Common myeloid progenitor, CD34-positive (primary cell): ENCODE data around the gene DRP2.

Experiments used
- CTCF ChIA-PET: fragments of 350-600 bp; sonication (Branson Sonifier 250); formaldehyde crosslinking; loops from one replicate; lab custom pipeline; 2021; ENCODE audit warnings: antibody characterized with exemption; lab: Charles Lee
- POLR2A ChIA-PET: fragments of 350-600 bp; sonication (Branson Sonifier 250); formaldehyde crosslinking; loops from one replicate; lab custom pipeline; 2021; ENCODE audit warnings: antibody characterized with exemption; lab: Charles Lee
- DNase-seq, 3 donors: peaks; one replicate each; pipeline versions ENCODE4 v3.0.0 to v3.0.0-alpha.2; 2013
- H3K27ac ChIP-seq, 2 experiments: 1 replicate in 1 of 2; 2 replicates in 1 of 2; pipeline ENCODE4 v1.7.0; 2013; ENCODE audit warnings: inconsistent platforms in 2 of 2, low read length in 2 of 2, mild to moderate bottlenecking in 2 of 2, low read depth in 1 of 2, moderate library complexity in 1 of 2; ENCODE audit not compliant: severe bottlenecking in 2 of 2, insufficient read depth in 1 of 2, poor library complexity in 1 of 2
- H3K27me3 ChIP-seq, 5 experiments: replicated peaks in 2 of 5; 1 replicate in 3 of 5; 2 replicates in 2 of 5; pipeline versions ENCODE4 v1.6.1 to v1.7.0; 2013; ENCODE audit warnings: low read length in 4 of 5, mild to moderate bottlenecking in 2 of 5, moderate library complexity in 2 of 5, inconsistent platforms in 1 of 5; ENCODE audit not compliant: insufficient read depth in 5 of 5, control insufficient read depth in 4 of 5
- H3K36me3 ChIP-seq, 4 experiments: 1 replicate in 2 of 4; 2 replicates in 2 of 4; pipeline versions ENCODE4 v1.6.1 to v1.7.0; 2013; ENCODE audit warnings: low read length in 3 of 4, control low read depth in 1 of 4, mild to moderate bottlenecking in 1 of 4; ENCODE audit not compliant: control insufficient read depth in 4 of 4, insufficient read depth in 4 of 4
- H3K4me1 ChIP-seq, 4 experiments: 1 replicate in 3 of 4; 2 replicates in 1 of 4; pipeline versions ENCODE4 v1.6.1 to v1.7.1; 2013; ENCODE audit warnings: low read length in 3 of 4, mild to moderate bottlenecking in 3 of 4, control low read depth in 1 of 4, inconsistent platforms in 1 of 4, moderate library complexity in 1 of 4; ENCODE audit not compliant: control insufficient read depth in 4 of 4, insufficient read depth in 4 of 4; ENCODE audit errors: control extremely low read depth in 1 of 4
- H3K4me3 ChIP-seq, 7 experiments: 1 replicate in 4 of 7; 2 replicates in 3 of 7; pipeline versions ENCODE4 v1.5.1 to v1.7.0; 2013; ENCODE audit warnings: mild to moderate bottlenecking in 7 of 7, low read length in 6 of 7, moderate library complexity in 6 of 7, inconsistent platforms in 2 of 7, low read depth in 2 of 7, control low read depth in 1 of 7; ENCODE audit not compliant: insufficient read depth in 4 of 7, control insufficient read depth in 1 of 7; ENCODE audit errors: extremely low read depth in 1 of 7
- H3K9me3 ChIP-seq, 5 experiments: 1 replicate in 4 of 5; 2 replicates in 1 of 5; pipeline versions ENCODE4 v1.6.1 to v1.7.1; 2013; ENCODE audit warnings: low read length in 4 of 5, mild to moderate bottlenecking in 2 of 5, inconsistent platforms in 1 of 5, low read depth in 1 of 5, moderate library complexity in 1 of 5; ENCODE audit not compliant: control insufficient read depth in 4 of 5, insufficient read depth in 2 of 5; ENCODE audit errors: control extremely low read depth in 1 of 5
- WGBS: methylation state at CpG from one replicate; pipeline ENCODE4 v1.1.5; 2013; ENCODE audit not compliant: insufficient coverage; 5-methylcytosine and 5-hydroxymethylcytosine counted together

DRP2 gene

DNA sequence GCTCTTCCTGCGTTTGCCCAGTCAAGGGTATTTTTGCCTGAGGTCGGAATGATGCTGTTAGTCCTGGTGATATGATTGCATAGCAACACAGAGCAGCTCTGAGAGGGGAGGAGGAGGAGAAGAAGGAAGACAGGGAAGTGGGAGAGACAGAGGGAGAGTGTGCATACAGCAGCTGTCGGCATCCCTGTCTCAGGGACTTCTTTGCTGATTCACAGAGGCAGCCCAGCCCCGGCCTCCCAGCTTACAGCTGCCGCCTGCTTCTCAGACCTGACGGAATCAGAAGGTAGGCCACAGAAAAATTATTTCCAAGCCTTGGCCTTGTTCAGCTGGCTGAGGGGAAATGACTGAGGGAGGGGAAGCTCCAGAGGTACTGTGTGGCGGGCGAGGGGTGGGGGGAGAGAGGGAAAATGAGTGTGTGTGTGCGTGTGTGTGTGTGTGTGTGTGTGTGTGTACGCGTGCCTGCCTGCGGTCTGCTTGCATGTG lies 319 bp downstream of the DRP2 start:
- no peak overlapping the region for H3K4me3 ChIP-seq
- peak; percentile 51 to 87 (median 79) for DNase-seq
- no peaks in the 10 kb centered on the region for H3K9me3 ChIP-seq
- CTCF ChIA-PET: interaction anchor here (1.3 kb wide), 1 partner anchor 9 kb away, joined by 4 read pairs; no protein-coding TSS in a partner anchor
- H3K27me3 ChIP-seq: peaks cover 0 to 3% (median 0%) of the 10 kb centered on the region in 5 experiments
- H3K4me1 ChIP-seq: peaks cover 0 to 9% (median 0%) of the 10 kb centered on the region in 4 experiments
- no peak overlapping the region for H3K27ac ChIP-seq
- H3K36me3 ChIP-seq: no peaks in the 10 kb centered on the region
- POLR2A ChIA-PET: no interaction called here
- 36% methylated on average over 6 of the region's 12 CpGs for WGBS

- Histone ChIP-seq H3K9me3 (no peaks in the 10 kb centered on the region), H3K4me3 (no peak overlapping the region), H3K27me3 (peaks cover 0 to 3% (median 0%) of the 10 kb centered on the region in 5 experiments), H3K4me1 (peaks cover 0 to 9% (median 0%) of the 10 kb centered on the region in 4 experiments), H3K36me3 (no peaks in the 10 kb centered on the region), H3K27ac (no peak overlapping the region)
- WGBS: 67% methylated on average over 1 of the region's 4 CpGs
- ChIA-PET CTCF (no interaction called here), POLR2A (no interaction called here)
- no peak for DNase-seq
These were observed 1.2 kb downstream of the DRP2 start for GRCh38 chrX:101220662-101221260.

GRCh38 chrX:101223226-101223625 lies 3.6 kb downstream of the DRP2 start:
- POLR2A ChIA-PET: no interaction called here
- no CpG with 5 or more reads among the region's 1 CpG for WGBS
- DNase-seq: no peak
- Histone ChIP-seq H3K9me3 (no peaks in the 10 kb centered on the region), H3K4me1 (peaks cover 0 to 9% (median 0%) of the 10 kb centered on the region in 4 experiments), H3K36me3 (no peaks in the 10 kb centered on the region), H3K27me3 (no peaks in the 10 kb centered on the region), H3K27ac (no peak overlapping the region), H3K4me3 (no peak overlapping the region)
- CTCF ChIA-PET: interaction anchor here (0.6 kb wide), 1 partner anchor 16 kb away, joined by 3 read pairs; no protein-coding TSS in a partner anchor

DNA sequence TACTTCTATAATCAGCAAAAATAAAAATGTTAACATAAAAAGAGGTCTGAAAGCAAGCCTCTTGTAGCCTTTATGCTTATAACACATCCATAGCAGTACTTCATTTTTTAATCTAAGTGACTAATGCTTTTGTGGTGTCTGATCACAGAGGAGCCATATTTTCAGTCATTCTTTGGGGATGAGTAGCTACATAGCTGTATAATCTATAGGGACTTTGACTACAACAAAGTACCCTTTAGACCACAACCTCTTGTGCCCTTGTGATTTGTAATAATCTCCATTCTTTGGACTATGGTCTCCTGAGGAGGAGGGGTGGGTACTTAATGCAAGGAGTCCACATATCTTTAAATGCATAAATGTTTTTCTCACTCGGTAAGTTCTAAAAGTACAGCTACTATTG lies 9.6 kb downstream of the DRP2 start:
- no peaks in the 10 kb centered on the region for H3K4me1 ChIP-seq
- H3K4me3 ChIP-seq: no peak overlapping the region
- no peak overlapping the region for H3K27ac ChIP-seq
- H3K9me3 ChIP-seq: no peaks in the 10 kb centered on the region
- ChIA-PET POLR2A (no interaction called here), CTCF (interaction anchor here (1.0 kb wide), 1 partner anchor 10 kb away, joined by 4 read pairs; the partner anchor contains the start of gene DRP2)
- H3K36me3 ChIP-seq: no peaks in the 10 kb centered on the region
- H3K27me3 ChIP-seq: peaks cover 0 to 3% (median 0%) of the 10 kb centered on the region in 5 experiments
- DNase-seq: no peak
- no CpG with 5 or more reads among the region's 1 CpG for WGBS

DNA sequence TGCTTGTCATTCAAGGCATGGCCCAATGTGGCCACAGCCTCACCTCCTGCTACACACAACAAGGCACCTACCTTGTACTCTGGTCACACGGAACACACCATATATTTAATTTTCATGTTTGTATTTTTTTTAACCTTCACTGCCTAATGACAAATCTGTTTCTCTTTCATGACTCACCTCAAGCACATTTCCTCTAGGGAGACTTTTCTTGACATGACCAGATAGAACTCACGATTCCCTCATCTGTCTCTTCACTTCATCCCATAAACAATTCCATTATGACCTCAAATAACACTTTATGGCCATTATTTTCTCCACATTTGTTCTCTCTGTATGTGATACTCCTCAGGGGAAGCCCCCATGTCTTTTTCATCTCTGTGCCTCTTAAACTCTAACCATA lies 11.1 kb downstream of the DRP2 start:
- no peaks in the 10 kb centered on the region for H3K9me3 ChIP-seq
- ChIA-PET POLR2A (no interaction called here), CTCF (no interaction called here)
- no peak for DNase-seq
- 100% methylated on average over 1 of the region's 2 CpGs for WGBS
- H3K4me1 ChIP-seq: no peaks in the 10 kb centered on the region
- H3K36me3 ChIP-seq: no peaks in the 10 kb centered on the region
- peaks cover 0 to 3% (median 0%) of the 10 kb centered on the region in 5 experiments for H3K27me3 ChIP-seq
- no peak overlapping the region for H3K27ac ChIP-seq
- no peak overlapping the region for H3K4me3 ChIP-seq

DNA sequence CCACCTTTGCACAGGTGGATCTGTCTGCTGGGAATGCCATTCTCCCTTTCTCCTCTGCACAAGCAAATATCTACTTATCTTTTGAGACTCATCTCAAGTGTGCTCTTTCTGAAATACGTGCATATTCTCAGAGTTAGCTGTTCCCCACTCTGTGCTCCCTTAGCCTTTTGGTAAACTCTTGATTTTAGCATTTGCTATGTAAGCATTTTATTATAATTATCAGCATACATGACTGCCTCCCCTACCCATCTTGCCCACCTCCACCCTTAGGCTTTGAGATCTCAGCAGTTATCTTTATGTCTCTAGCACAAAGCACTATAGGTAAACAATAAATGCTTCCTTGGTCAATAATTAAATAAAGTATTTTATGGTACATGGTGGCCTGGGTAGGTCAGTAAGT lies 11.5 kb downstream of the DRP2 start:
- H3K27me3 ChIP-seq: peaks cover 0 to 3% (median 0%) of the 10 kb centered on the region in 5 experiments
- no peak overlapping the region for H3K4me3 ChIP-seq
- POLR2A ChIA-PET: no interaction called here
- no CpG with 5 or more reads among the region's 1 CpG for WGBS
- CTCF ChIA-PET: no interaction called here
- no peak for DNase-seq
- no peak overlapping the region for H3K27ac ChIP-seq
- no peaks in the 10 kb centered on the region for H3K4me1 ChIP-seq
- no peaks in the 10 kb centered on the region for H3K9me3 ChIP-seq
- H3K36me3 ChIP-seq: no peaks in the 10 kb centered on the region

- 85% methylated on average over 5 of the region's 5 CpGs for WGBS
These were observed 12.7 kb downstream of the DRP2 start for GRCh38 chrX:101232316-101232715.

More at GRCh38 chrX:101232316-101232715, 12.7 kb downstream of the DRP2 start:
- H3K27me3 ChIP-seq: peaks cover 0 to 3% (median 0%) of the 10 kb centered on the region in 5 experiments
- POLR2A ChIA-PET: no interaction called here
- H3K27ac ChIP-seq: no peak overlapping the region
- H3K9me3 ChIP-seq: no peaks in the 10 kb centered on the region
- H3K36me3 ChIP-seq: no peaks in the 10 kb centered on the region
- CTCF ChIA-PET: no interaction called here
- H3K4me1 ChIP-seq: no peaks in the 10 kb centered on the region
- no peak for DNase-seq
- H3K4me3 ChIP-seq: no peak overlapping the region
